Mammary epithelial cell (primary cell): ENCODE results near the gene GM2A.

Source experiments
- CTCF ChIP-seq, 2 donors: IDR thresholded peaks in 1 of 2; conservative IDR thresholded peaks in 1 of 2; 2 replicates each; pipeline ENCODE4 v1.5.1; 2011 to 2012; ENCODE audit warnings: inconsistent platforms in 2 of 2, low read length in 2 of 2, mild to moderate bottlenecking in 2 of 2, control low read depth in 1 of 2, low read depth in 1 of 2; ENCODE audit not compliant: insufficient read depth in 1 of 2; ENCODE audit errors: extremely low read depth in 1 of 2
- EZH2 ChIP-seq: IDR thresholded peaks from 2 replicates; pipeline ENCODE4 v1.6.1; 2012; ENCODE audit warnings: low read length, inconsistent platforms, borderline replicate concordance

- TF ChIP-seq CTCF (conservative IDR thresholded peaks at IDR 0.05 in 1 of 2, IDR thresholded peaks at IDR 0.05 in 1 of 2; ENCODE audit: extremely low read depth in 1 of 2, insufficient read depth in 1 of 2, low read depth in 1 of 2, low read length in 2 of 2): no peak
- TF ChIP-seq EZH2: no peak
Observed at GRCh38 chr5:151293624-151294023, 40.6 kb downstream of the GM2A start.
